Activated T-cell treated with anti-CD3 and anti-CD28 coated beads for 1 hour (primary cell): ENCODE data around the gene COL5A1.

Experiments used
- DNase-seq: peaks from one replicate; pipeline ENCODE4 v3.0.0-alpha.2; 2020; ENCODE audit warnings: low read depth

Gene COL5A1

DNA sequence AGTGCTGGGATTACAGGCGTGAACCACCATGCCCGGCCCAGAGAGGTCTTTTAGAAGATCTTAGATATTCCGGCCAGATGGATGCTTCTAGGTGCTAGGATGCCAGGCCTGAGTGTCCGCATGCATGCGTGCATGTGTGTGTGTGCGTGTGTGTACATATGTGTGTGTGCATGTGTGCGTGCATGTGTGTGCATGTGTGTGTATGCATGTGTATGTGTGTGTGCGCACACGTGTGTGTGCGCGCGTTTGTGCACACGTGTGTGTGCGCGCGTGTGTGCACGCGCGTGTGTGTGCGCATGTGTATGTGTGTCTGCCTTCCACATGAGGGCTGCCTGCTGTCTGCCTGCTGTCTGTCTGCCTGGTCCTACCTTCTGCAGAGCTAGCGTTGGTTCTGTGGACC, 151.0 kb downstream of the COL5A1 start:
- no peak for DNase-seq

DNA sequence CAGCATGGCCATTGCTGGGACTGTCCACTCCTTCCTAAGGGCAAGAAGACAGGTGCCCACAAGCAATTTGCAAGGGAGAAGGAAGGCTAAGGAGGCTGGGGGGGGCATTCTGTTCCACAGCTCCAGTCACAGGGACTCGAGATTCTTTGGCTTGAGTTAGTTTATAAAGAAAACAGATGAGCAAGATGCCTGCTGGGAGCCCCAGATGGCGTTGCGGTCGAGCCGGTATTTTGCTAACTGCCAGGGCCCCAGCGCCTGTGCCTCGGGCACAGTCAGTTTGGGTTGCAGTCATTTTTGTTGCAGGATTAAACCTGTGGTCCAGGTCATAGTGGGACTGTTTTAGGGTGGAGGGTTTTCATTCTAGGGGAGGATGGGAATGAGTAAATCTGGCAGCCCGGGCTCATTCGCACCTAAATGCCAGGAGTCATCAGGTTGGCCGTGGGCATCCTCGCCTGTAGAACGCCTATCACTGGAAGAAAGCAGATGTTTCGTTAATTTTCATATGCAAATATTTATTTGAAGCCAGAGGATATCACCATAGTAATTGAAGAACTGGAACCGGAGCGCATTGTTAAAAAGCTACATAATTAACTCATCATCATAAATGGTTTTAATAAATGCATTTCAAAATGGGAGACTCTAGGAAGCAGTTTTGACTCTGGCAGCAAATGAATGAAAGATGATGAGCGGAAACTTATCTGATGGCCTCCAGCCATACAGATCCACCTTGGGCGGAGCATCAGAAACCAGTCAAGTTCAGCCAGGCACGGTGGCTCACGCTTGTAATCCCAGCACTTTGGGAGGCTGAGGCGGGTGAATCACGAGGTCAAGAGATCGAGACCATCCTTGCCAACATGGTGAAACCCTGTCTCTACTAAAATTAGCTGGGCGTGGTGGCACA, 151.9 kb downstream of the COL5A1 start:
- no peak for DNase-seq

DNA sequence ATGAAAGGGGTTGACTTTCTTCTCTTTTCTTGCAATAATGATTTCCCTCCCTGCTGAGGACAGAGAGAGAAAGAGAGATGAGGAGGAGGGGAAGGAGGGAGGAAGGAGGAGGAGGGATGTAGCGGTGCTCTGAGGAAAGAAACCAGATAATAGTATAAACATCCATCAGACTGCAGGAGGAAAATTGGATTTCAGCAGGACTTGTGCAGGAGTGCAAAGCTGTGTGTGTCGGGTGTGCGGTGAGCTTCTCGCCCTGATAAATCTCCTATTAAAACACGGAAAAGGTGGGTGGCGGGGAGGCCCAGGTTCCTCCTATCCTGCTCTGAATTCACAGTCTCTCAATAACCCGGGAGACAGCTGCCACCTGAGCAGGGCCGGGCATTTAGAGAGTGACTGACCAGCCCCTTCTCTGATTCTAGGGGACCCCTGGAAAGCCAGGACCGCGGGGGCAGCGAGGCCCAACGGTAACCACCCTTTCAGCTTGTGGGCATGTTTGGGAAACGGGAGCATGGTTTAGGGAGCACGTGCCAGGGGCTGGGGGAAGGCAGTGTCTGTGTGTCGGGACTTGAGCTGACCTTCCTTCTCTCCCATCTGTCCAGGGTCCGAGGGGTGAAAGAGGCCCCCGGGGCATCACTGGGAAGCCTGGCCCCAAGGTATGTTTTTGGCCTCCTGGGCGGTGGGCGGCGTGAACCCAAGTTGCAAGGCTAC, 153.2 kb downstream of the COL5A1 start:
- DNase-seq, result no peak

- no peak for DNase-seq
These were observed 153.8 kb downstream of the COL5A1 start for GRCh38 chr9:134795446-134795845.

- DNase-seq, result no peak
These were observed 155.3 kb downstream of the COL5A1 start for GRCh38 chr9:134796882-134797281.

DNA sequence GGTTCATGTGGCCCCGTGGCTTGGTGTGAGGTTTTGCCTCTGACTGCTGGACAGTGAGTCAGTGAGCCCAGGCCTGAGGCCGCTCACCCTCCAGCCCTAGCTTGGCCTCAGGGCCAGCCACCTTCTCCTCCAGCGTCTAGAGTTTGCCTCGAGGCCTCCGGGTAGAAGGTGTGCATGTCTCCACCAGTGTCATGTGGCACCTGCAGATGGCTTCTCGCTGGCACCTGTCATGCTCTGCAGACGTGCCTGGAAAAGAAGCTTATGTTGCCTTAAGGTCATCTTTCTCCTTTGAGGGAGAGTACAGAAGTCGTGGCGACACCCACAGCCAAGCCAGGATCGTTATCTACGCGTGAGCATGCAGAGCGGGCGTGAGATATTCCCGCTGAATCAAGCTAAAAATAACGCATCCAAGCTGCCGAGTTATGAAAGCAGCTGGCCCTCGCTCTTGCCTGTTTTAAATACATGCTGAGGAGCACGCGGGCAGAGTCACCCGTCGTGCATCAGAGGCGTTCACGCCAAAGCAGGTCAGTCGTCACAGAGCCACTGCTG, 159.3 kb downstream of the COL5A1 start:
- DNase-seq, result no peak

GRCh38 chr9:134802216-134802795, 160.7 kb downstream of the COL5A1 start:
- no peak for DNase-seq

DNA sequence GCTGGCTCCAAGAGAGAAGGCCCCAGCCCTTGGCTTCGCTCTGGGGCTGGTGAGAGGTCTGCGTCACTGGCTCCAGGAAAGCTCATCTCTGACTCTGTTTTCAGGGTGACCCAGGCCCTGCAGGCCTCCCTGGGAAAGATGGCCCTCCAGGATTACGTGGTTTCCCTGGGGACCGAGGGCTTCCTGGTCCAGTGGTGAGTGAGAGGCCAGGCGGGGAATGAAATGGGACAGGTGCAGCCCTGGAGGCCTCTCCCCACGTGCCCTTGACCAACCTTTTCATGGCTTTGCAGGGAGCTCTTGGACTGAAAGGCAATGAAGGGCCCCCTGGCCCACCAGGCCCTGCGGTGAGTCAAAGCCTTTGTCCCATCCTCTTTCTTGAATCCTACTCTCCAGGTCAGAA, 163.3 kb downstream of the COL5A1 start:
- DNase-seq, result no peak

- no peak for DNase-seq
These were observed 166.3 kb downstream of the COL5A1 start for GRCh38 chr9:134807716-134808446.

GRCh38 chr9:134808447-134808792, 166.8 kb downstream of the COL5A1 start:
- no peak for DNase-seq

- no peak for DNase-seq
These were observed 167.7 kb downstream of the COL5A1 start for GRCh38 chr9:134809292-134809691.

- no peak for DNase-seq
These were observed 168.2 kb downstream of the COL5A1 start for GRCh38 chr9:134809826-134810225.

DNA sequence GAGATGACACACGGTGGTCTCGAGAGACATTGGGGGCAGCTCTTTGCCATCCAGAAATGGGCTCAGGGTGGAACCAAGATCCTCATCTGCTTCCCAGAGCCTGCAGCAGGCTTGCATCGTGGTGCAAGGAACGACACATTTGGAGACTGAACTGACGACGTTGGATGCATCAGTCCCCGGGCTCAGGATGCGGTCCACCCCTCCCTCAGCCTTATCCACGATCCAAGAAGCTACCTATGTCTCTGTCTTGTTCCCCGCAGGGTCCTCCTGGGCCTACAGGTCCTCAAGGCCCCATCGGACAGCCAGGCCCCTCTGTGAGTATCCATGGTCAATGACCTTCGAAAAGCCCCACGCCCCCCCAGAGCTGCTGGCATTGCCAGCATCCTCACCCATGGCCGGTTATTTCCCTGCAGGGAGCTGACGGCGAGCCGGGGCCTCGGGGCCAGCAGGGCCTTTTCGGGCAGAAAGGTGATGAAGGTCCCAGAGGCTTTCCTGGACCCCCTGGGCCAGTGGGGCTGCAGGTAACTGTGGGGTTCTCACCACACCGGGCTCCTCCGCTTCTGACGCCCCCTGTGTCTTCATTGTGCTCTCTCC, 169.6 kb downstream of the COL5A1 start:
- no peak for DNase-seq

DNA sequence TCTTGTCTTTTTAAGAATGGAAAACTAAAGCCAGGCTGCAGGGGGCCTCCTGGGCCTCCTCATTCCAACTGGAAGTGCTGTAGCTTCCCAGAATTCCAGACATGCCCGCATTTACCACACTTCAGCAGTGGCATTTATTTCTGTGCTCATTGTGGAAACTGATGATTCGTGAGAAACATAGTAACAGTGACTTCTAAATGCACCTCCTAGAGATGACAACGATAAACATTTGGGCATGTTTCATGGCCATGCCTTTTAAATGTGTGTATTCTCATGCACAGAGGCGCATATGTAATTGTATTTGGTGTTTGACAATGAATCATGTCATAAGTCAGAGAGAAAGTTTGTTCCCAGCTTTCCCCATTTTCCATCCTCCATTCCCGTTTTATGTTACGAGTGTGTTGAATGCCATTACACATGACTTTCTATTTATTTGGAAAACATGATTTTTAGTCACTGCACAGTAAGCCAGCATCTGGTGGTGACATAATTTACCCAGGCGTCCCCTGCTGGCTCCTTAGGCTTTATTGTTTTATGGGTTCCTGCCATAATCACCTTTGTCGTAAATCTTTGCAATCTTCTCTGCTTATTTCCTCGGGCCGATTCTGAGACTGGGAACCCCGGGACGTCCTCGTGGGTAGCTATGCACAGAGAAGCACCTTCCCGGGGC, 170.2 kb downstream of the COL5A1 start:
- DNase-seq, result no peak

- no peak for DNase-seq
These were observed 170.7 kb downstream of the COL5A1 start for GRCh38 chr9:134812343-134812673.

DNA sequence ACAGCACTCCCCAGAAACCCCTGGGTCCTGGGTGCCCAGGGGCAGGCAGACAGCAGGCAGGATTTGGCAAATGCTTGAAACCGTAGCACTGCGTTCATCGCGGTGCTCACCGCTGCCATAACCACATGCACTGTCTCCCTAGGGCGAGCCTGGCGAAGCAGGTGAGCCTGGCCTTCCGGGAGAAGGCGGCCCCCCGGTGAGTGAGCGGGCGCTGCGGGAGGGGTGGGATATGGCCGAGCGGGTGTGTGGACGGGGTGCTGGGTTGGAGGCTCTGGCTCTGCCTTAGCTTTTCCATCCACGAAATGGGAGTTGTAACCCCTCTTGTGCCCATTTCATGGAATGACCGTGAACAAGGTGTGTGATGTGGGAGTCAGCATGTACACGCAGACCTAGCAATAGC, 172.2 kb downstream of the COL5A1 start:
- DNase-seq, result no peak

DNA sequence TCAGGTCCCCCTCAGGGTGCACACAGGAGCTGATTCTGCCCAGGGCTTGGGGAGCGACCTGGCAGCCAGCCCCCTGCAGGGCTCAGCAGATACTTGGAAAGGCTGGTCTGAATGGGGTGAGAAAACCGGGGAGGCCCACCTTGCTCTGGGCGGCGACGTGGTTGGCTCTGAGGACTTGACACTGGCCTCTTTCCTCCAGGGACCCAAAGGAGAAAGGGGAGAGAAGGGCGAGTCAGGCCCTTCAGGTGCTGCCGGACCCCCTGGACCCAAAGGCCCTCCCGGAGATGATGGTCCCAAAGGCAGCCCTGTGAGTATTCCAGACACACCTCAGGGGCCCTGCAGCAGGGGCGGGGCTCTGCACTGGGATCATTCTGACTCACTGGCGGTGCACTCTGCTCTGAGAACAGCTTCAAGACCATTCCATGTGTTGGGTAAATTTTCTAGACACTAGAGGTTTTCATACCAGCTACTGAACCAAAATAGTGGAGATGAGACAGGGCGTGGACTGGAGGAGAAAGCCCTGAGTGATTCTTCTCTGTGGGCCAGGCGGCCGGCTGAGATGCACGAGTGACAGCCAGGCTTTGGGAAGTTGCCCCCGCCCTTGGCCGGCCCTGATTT, 173.1 kb downstream of the COL5A1 start:
- DNase-seq, result no peak

GRCh38 chr9:134815435-134816214, 174.0 kb downstream of the COL5A1 start:
- no peak for DNase-seq

DNA sequence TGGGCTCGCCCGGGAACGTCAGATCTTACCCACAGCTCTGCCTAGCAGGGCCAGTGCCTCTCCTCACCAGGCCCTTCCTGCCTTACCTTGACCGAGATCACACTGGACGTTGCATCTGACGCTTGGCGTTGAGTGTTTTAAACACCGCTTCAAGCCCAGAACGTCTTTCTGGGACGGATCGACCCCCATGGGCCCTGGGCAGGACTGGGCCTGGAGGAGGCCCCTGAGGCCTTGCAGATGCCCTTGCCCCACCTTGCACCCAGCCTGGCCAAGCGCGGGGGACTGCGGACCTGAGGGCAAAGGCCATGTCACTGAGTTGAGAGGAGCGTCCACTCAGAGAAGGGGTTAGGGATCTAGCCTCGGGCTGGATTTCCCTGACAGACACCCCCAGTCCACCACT, 174.7 kb downstream of the COL5A1 start:
- no peak for DNase-seq

GRCh38 chr9:134818000-134818568, 176.5 kb downstream of the COL5A1 start:
- no peak for DNase-seq
